Hepatocyte (in vitro differentiated cells): ENCODE results near the gene MARF1. TPM values are rescaled to one million over a fixed set of nuclear protein-coding genes. Genes with fewer than 3 reads are reported as not detected.

Source experiments
- DNase-seq: peaks from one replicate; pipeline ENCODE4 v3.0.0-alpha.2; 2016; ENCODE audit warnings: low spot score
- H2AFZ ChIP-seq: fragments of 200-600 bp; sonication (generic); 2 replicates; pipeline ENCODE4 v1.6.0; 2016; ENCODE audit warnings: antibody characterized with exemption, mild to moderate bottlenecking
- H3K27ac ChIP-seq: fragments of 200-600 bp; sonication (generic); 2 replicates; pipeline ENCODE4 v1.5.1; 2016; ENCODE audit warnings: mild to moderate bottlenecking
- H3K27me3 ChIP-seq: fragments of 200-600 bp; sonication (generic); 2 replicates; pipeline ENCODE4 v1.6.1; 2016
- H3K36me3 ChIP-seq: fragments of 200-600 bp; sonication (generic); replicated peaks from 2 replicates; pipeline ENCODE4 v1.5.1; 2016; ENCODE audit warnings: low read depth; ENCODE audit not compliant: insufficient read depth
- H3K4me1 ChIP-seq: fragments of 200-600 bp; sonication (generic); 2 replicates; pipeline ENCODE4 v1.5.1; 2016; ENCODE audit warnings: mild to moderate bottlenecking, moderate library complexity; ENCODE audit not compliant: insufficient read depth
- H3K4me2 ChIP-seq: fragments of 200-600 bp; sonication (generic); 2 replicates; pipeline ENCODE4 v1.6.0; 2016
- H3K4me3 ChIP-seq: fragments of 200-600 bp; sonication (generic); 2 replicates; pipeline ENCODE4 v1.5.1; 2016; ENCODE audit warnings: mild to moderate bottlenecking
- H3K79me2 ChIP-seq: fragments of 200-600 bp; sonication (generic); 2 replicates; pipeline ENCODE4 v1.6.0; 2017; ENCODE audit warnings: mild to moderate bottlenecking
- H3K9me2 ChIP-seq: fragments of 200-600 bp; sonication (generic); replicated peaks from 2 replicates; pipeline ENCODE4 v1.6.0; 2017; ENCODE audit warnings: mild to moderate bottlenecking; ENCODE audit not compliant: insufficient read depth
- H3K9me3 ChIP-seq: fragments of 200-600 bp; sonication (generic); 2 replicates; pipeline ENCODE4 v1.5.1; 2016; ENCODE audit warnings: low read depth, mild to moderate bottlenecking
- H4K20me1 ChIP-seq: fragments of 200-600 bp; sonication (generic); 2 replicates; pipeline ENCODE4 v1.6.0; 2016; ENCODE audit warnings: mild to moderate bottlenecking; ENCODE audit not compliant: insufficient read depth, poor library complexity, severe bottlenecking
- CTCF ChIP-seq: fragments of 200-600 bp; sonication (generic); IDR thresholded peaks from 2 replicates; pipeline ENCODE4 v1.5.1; 2016; ENCODE audit warnings: antibody characterized with exemption, mild to moderate bottlenecking; ENCODE audit not compliant: poor library complexity
- EZH2 ChIP-seq: fragments of 200-600 bp; sonication (generic); IDR thresholded peaks from 2 replicates; pipeline ENCODE4 v1.6.1; 2016; ENCODE audit warnings: antibody characterized with exemption, mild to moderate bottlenecking, borderline replicate concordance
- EZH2phosphoT487 ChIP-seq: fragments of 200-600 bp; sonication (generic); IDR thresholded peaks from one replicate; pipeline ENCODE4 v1.6.1; 2018; ENCODE audit warnings: antibody characterized with exemption, mild to moderate bottlenecking, low read depth, moderate library complexity; ENCODE audit not compliant: unreplicated experiment, severe bottlenecking
- WGBS: methylation state at CpG from one replicate; pipeline ENCODE4 v1.1.6; 2016; ENCODE audit warnings: low lambda C conversion rate; ENCODE audit errors: missing lambda C conversion rate; 5-methylcytosine and 5-hydroxymethylcytosine counted together
- polyA plus RNA-seq: library from polyadenylated mRNA; unstranded; fragments of >200 nt; fragmentation: Nextera tagmentation; extraction: Ambion mirVana; gene quantifications from 2 replicates; pipeline ENCODE4 v1.2.1, GENCODE V29; 2016
- total RNA-seq: library from RNA; depleted of rRNA; stranded (reverse); fragments of >200 nt; gene quantifications from 2 replicates; pipeline ENCODE4 v1.2.3, GENCODE V29; 2014

MARF1 gene
- total and polyA plus RNA-seq, 2 experiments from 2014 or later = 7.0 to 15.5 TPM

- no peaks in the 10 kb centered on the region for H3K79me2 ChIP-seq
- no peak overlapping the region for H3K4me3 ChIP-seq
- TF ChIP-seq EZH2phosphoT487 (no peak), CTCF (no peak), EZH2 (no peak)
- H3K9me3 ChIP-seq = no peaks in the 10 kb centered on the region
- H2AFZ ChIP-seq = no peak overlapping the region
- H4K20me1 ChIP-seq = no peaks in the 10 kb centered on the region
- 100% methylated on average over 3 of the region's 3 CpGs for WGBS
- H3K36me3 ChIP-seq = no peaks in the 10 kb centered on the region
- H3K27me3 ChIP-seq = no peaks in the 10 kb centered on the region
- no peaks in the 10 kb centered on the region for H3K4me1 ChIP-seq
- no peak overlapping the region for H3K27ac ChIP-seq
- no peak for DNase-seq
- no peaks in the 10 kb centered on the region for H3K9me2 ChIP-seq
- no peak overlapping the region for H3K4me2 ChIP-seq
These were observed 46.3 kb upstream of the MARF1 start for GRCh38 chr16:15689290-15689689.

GRCh38 chr16:15686287-15686686 is 43.3 kb upstream of the MARF1 start:
- H3K4me1 ChIP-seq = no peaks in the 10 kb centered on the region
- DNase-seq = no peak
- H3K4me3 ChIP-seq = no peak overlapping the region
- H3K9me2 ChIP-seq = no peaks in the 10 kb centered on the region
- no peaks in the 10 kb centered on the region for H3K79me2 ChIP-seq
- no peak overlapping the region for H3K4me2 ChIP-seq
- TF ChIP-seq CTCF = no peak
- H4K20me1 ChIP-seq = no peaks in the 10 kb centered on the region
- H2AFZ ChIP-seq = no peak overlapping the region
- H3K27me3 ChIP-seq = no peaks in the 10 kb centered on the region
- no peaks in the 10 kb centered on the region for H3K9me3 ChIP-seq
- no peak overlapping the region for H3K27ac ChIP-seq
- no peaks in the 10 kb centered on the region for H3K36me3 ChIP-seq
- WGBS = 97% methylated on average over 2 of the region's 2 CpGs

- TF ChIP-seq CTCF (peak; percentile 26), EZH2 (no peak), EZH2phosphoT487 (no peak)
- WGBS = 58% methylated on average over 7 of the region's 7 CpGs
- Histone ChIP-seq H2AFZ (no peak overlapping the region), H3K9me3 (no peaks in the 10 kb centered on the region), H3K27ac (peak overlapping the region; percentile 44), H4K20me1 (no peaks in the 10 kb centered on the region), H3K36me3 (no peaks in the 10 kb centered on the region), H3K27me3 (no peaks in the 10 kb centered on the region), H3K4me1 (no peaks in the 10 kb centered on the region), H3K4me3 (no peak overlapping the region), H3K79me2 (no peaks in the 10 kb centered on the region), H3K9me2 (no peaks in the 10 kb centered on the region), H3K4me2 (peak overlapping the region; percentile 30)
- DNase-seq = peak; percentile 73
These were observed 39.2 kb upstream of the MARF1 start for GRCh38 chr16:15682105-15682570.

GRCh38 chr16:15677447-15677846 is 34.5 kb upstream of the MARF1 start:
- no peaks in the 10 kb centered on the region for H4K20me1 ChIP-seq
- H3K27me3 ChIP-seq = no peaks in the 10 kb centered on the region
- H3K27ac ChIP-seq = no peak overlapping the region
- no peak overlapping the region for H2AFZ ChIP-seq
- no peaks in the 10 kb centered on the region for H3K9me3 ChIP-seq
- H3K79me2 ChIP-seq = no peaks in the 10 kb centered on the region
- no peaks in the 10 kb centered on the region for H3K9me2 ChIP-seq
- no peak for DNase-seq
- no peaks in the 10 kb centered on the region for H3K36me3 ChIP-seq
- H3K4me1 ChIP-seq = peaks cover 2% of the 10 kb centered on the region
- 97% methylated on average over 5 of the region's 5 CpGs for WGBS
- H3K4me2 ChIP-seq = no peak overlapping the region
- H3K4me3 ChIP-seq = no peak overlapping the region
- no peak for TF ChIP-seq EZH2phosphoT487
- no peak for TF ChIP-seq EZH2
- TF ChIP-seq CTCF = no peak
